Measurements from ENCODE around the gene CAV1. TPM values are rescaled to one million over a fixed set of nuclear protein-coding genes. Genes with fewer than 3 reads are reported as not detected.

Gene CAV1
- total RNA-seq, 1 experiment from 2014 or later, result 4.9 TPM

- Histone ChIP-seq H3K36me3 (ENCODE audit: control insufficient read depth, insufficient read depth, low read length) (no peaks in the 10 kb centered on the region), H3K27me3 (replicated peaks; ENCODE audit: control insufficient read depth, insufficient read depth, low read length) (no peaks in the 10 kb centered on the region), H3K4me1 (peaks cover 6% of the 10 kb centered on the region; the same call in 1 of the 2 replicates), H3K9me3 (no peaks in the 10 kb centered on the region), H3K4me3 (ENCODE audit: low read depth, low read length) (no peak overlapping the region)
- no peak for TF ChIP-seq CTCF (IDR thresholded peaks at IDR 0.05; ENCODE audit: insufficient read depth in 1 of 2, low read depth in 1 of 2, low read length in 1 of 2, severe bottlenecking in 1 of 2, unreplicated experiment in 1 of 2)
- CTCF ChIA-PET, result interaction anchor here (0.8 to 1.4 kb wide), 3 partner anchors 56 to 372 kb away, joined by 3 to 4 read pairs (median 3); partner anchors contain the start of gene TES
- Mint-ChIP-seq H3K9me3 (ENCODE audit: unreplicated experiment) (peaks cover 26% of the 10 kb centered on the region), H3K4me1 (ENCODE audit: low read depth, unreplicated experiment) (peaks cover 14% of the 10 kb centered on the region), H3K27ac (ENCODE audit: unreplicated experiment) (peak overlapping the region; percentile 63), H3K36me3 (ENCODE audit: insufficient read depth, unreplicated experiment) (no peaks in the 10 kb centered on the region), H3K4me3 (ENCODE audit: unreplicated experiment) (no peak overlapping the region), H3K27me3 (ENCODE audit: insufficient read depth, unreplicated experiment) (no peaks in the 10 kb centered on the region)
- BruUV-seq (replicated peaks), result no TSS peak
- intact Hi-C loops (cut with micrococcal nuclease; ENCODE audit: unreplicated experiment), result no loop called here
- DNase-seq, result no peak
- POLR2A ChIA-PET, result no interaction called here
Measured at GRCh38 chr7:116582164-116582732, 57.4 kb downstream of the CAV1 start.

- H3K4me1 Mint-ChIP-seq (ENCODE audit: low read depth, unreplicated experiment), result peaks cover 8% of the 10 kb centered on the region
- H3K27me3 Mint-ChIP-seq (ENCODE audit: insufficient read depth, unreplicated experiment), result no peaks in the 10 kb centered on the region
- no TSS peak for BruUV-seq (replicated peaks)
- H3K36me3 Mint-ChIP-seq (ENCODE audit: insufficient read depth, unreplicated experiment), result no peaks in the 10 kb centered on the region
- H3K4me3 Mint-ChIP-seq (ENCODE audit: unreplicated experiment), result no peak overlapping the region
- no peak for TF ChIP-seq CTCF (IDR thresholded peaks at IDR 0.05; ENCODE audit: insufficient read depth in 1 of 2, low read depth in 1 of 2, low read length in 1 of 2, severe bottlenecking in 1 of 2, unreplicated experiment in 1 of 2)
- Histone ChIP-seq H3K4me1 (peaks cover 6% of the 10 kb centered on the region; the same call in 1 of the 2 replicates), H3K9me3 (no peaks in the 10 kb centered on the region), H3K27me3 (replicated peaks; ENCODE audit: control insufficient read depth, insufficient read depth, low read length) (no peaks in the 10 kb centered on the region), H3K4me3 (ENCODE audit: low read depth, low read length) (no peak overlapping the region), H3K36me3 (ENCODE audit: control insufficient read depth, insufficient read depth, low read length) (no peaks in the 10 kb centered on the region)
- DNase-seq, result peak in 1 of 2 experiments; percentile 33
- H3K9me3 Mint-ChIP-seq (ENCODE audit: unreplicated experiment), result peaks cover 26% of the 10 kb centered on the region
- CTCF ChIA-PET, result interaction anchor here (0.8 to 1.4 kb wide), 3 partner anchors 57 to 373 kb away, joined by 3 to 4 read pairs (median 3); partner anchors contain the start of gene TES
- intact Hi-C loops (cut with micrococcal nuclease; ENCODE audit: unreplicated experiment), result no loop called here
- POLR2A ChIA-PET, result no interaction called here
- H3K27ac Mint-ChIP-seq (ENCODE audit: unreplicated experiment), result peak overlapping the region; percentile 63
Measured at GRCh38 chr7:116582806-116583444, 58.1 kb downstream of the CAV1 start.

- Histone ChIP-seq H3K4me3 (ENCODE audit: low read depth, low read length) (no peak overlapping the region), H3K27me3 (replicated peaks; ENCODE audit: control insufficient read depth, insufficient read depth, low read length) (no peaks in the 10 kb centered on the region), H3K36me3 (ENCODE audit: control insufficient read depth, insufficient read depth, low read length) (no peaks in the 10 kb centered on the region), H3K4me1 (peaks cover 6% of the 10 kb centered on the region; the same call in 1 of the 2 replicates), H3K9me3 (no peaks in the 10 kb centered on the region)
- TF ChIP-seq CTCF (IDR thresholded peaks at IDR 0.05; ENCODE audit: insufficient read depth in 1 of 2, low read depth in 1 of 2, low read length in 1 of 2, severe bottlenecking in 1 of 2, unreplicated experiment in 1 of 2), result no peak
- ChIA-PET CTCF (no interaction called here), POLR2A (no interaction called here)
- peaks cover 25% of the 10 kb centered on the region for H3K9me3 Mint-ChIP-seq (ENCODE audit: unreplicated experiment)
- no peak overlapping the region for H3K4me3 Mint-ChIP-seq (ENCODE audit: unreplicated experiment)
- no peaks in the 10 kb centered on the region for H3K36me3 Mint-ChIP-seq (ENCODE audit: insufficient read depth, unreplicated experiment)
- BruUV-seq (replicated peaks), result no TSS peak
- H3K27me3 Mint-ChIP-seq (ENCODE audit: insufficient read depth, unreplicated experiment), result no peaks in the 10 kb centered on the region
- H3K4me1 Mint-ChIP-seq (ENCODE audit: low read depth, unreplicated experiment), result peaks cover 15% of the 10 kb centered on the region
- intact Hi-C loops (cut with micrococcal nuclease; ENCODE audit: unreplicated experiment), result no loop called here
- DNase-seq, result no peak
- peak overlapping the region; percentile 63 for H3K27ac Mint-ChIP-seq (ENCODE audit: unreplicated experiment)
Measured at GRCh38 chr7:116583653-116584052, 58.8 kb downstream of the CAV1 start.
